T-helper 2 cell (primary cell): Measurements from ENCODE around the gene OR8G1.
A peak's percentile ranks its signal among the peaks of the same experiment; 100 is the strongest.
"Not testable (repeated sequence)": the region's sequence is repeated elsewhere in the genome, so short reads cannot be mapped to it uniquely, and the experiment has no call there.

Experiments
- DNase-seq, 5 experiments: peaks; one replicate each; pipeline versions ENCODE4 v3.0.0 to v3.0.0-alpha.2; 2012 to 2022

OR8G1 gene

GRCh38 chr11:124249869-124250268 is 9.0 kb downstream of the OR8G1 start:
- not testable (repeated sequence) for DNase-seq

GRCh38 chr11:124256076-124256475 is 15.2 kb downstream of the OR8G1 start, which contains the start of gene OR8G5:
TSS of gene OR8G5 (plus strand) at chr11:124256376. CDS start at chr11:124264932, 8,556 bp downstream.
- DNase-seq, result no peak

GRCh38 chr11:124265041-124265440 is 24.1 kb downstream of the OR8G1 start:
- DNase-seq, result not testable (repeated sequence)

GRCh38 chr11:124270886-124271285 is 30.0 kb downstream of the OR8G1 start:
- DNase-seq, result not testable (repeated sequence)

GRCh38 chr11:124274000-124274399 is 33.1 kb downstream of the OR8G1 start:
- DNase-seq, result no peak

GRCh38 chr11:124276081-124276480 is 35.2 kb downstream of the OR8G1 start:
- DNase-seq, result peak in 1 of 5 experiments; percentile 62

- DNase-seq, result no peak
These were observed 36.3 kb downstream of the OR8G1 start for GRCh38 chr11:124277207-124277606.

- no peak for DNase-seq
These were observed 36.9 kb downstream of the OR8G1 start for GRCh38 chr11:124277804-124278203.

GRCh38 chr11:124278261-124278660 is 37.4 kb downstream of the OR8G1 start:
- no peak for DNase-seq

GRCh38 chr11:124285610-124286344 is 44.9 kb downstream of the OR8G1 start:
- DNase-seq, result no peak

GRCh38 chr11:124294687-124295086 is 53.8 kb downstream of the OR8G1 start:
- DNase-seq, result no peak

- DNase-seq, result no peak
These were observed 55.1 kb downstream of the OR8G1 start for GRCh38 chr11:124296016-124296415.

GRCh38 chr11:124297921-124298320 is 57.0 kb downstream of the OR8G1 start:
- DNase-seq, result no peak

- DNase-seq, result no peak
These were observed 60.7 kb downstream of the OR8G1 start for GRCh38 chr11:124301548-124301947.

GRCh38 chr11:124302347-124303125 is 61.6 kb downstream of the OR8G1 start:
- no peak for DNase-seq
